GM18858 (cell line): ENCODE data around the gene ZNF185.

ENCODE experiments used
- ATAC-seq: cut with Tn5 transposase; IDR thresholded peaks from one replicate; pipeline ENCODE4 v1.9.1; 2021; ENCODE audit not compliant: unreplicated experiment

Gene ZNF185

GRCh38 chrX:152945021-152945979, 47.4 kb downstream of the ZNF185 start:
- no peak for ATAC-seq

GRCh38 chrX:152946681-152947080, 48.8 kb downstream of the ZNF185 start:
- no peak for ATAC-seq
